Uterus (tissue), 2 donors: ENCODE measurements around the gene SLC35A3.

Experiments
- POLR2A ChIP-seq, 2 donors: fragments of 450-650 bp; IDR thresholded peaks; one replicate each; pipeline ENCODE4 v1.6.1; 2016; ENCODE audit warnings: antibody characterized with exemption in 2 of 2, mild to moderate bottlenecking in 1 of 2, moderate library complexity in 1 of 2
- TF ChIP-seq, protein P1 (sequence below), 4 experiments: fragments of 200-600 bp in 2 of 4; fragments of 450-650 bp in 2 of 4; sonication (generic) in 2 of 4; IDR thresholded peaks; one replicate each; pipeline ENCODE4 v1.5.1; 2016 to 2019; ENCODE audit warnings: antibody characterized with exemption in 4 of 4, mild to moderate bottlenecking in 2 of 4, moderate library complexity in 1 of 4

DNA sequence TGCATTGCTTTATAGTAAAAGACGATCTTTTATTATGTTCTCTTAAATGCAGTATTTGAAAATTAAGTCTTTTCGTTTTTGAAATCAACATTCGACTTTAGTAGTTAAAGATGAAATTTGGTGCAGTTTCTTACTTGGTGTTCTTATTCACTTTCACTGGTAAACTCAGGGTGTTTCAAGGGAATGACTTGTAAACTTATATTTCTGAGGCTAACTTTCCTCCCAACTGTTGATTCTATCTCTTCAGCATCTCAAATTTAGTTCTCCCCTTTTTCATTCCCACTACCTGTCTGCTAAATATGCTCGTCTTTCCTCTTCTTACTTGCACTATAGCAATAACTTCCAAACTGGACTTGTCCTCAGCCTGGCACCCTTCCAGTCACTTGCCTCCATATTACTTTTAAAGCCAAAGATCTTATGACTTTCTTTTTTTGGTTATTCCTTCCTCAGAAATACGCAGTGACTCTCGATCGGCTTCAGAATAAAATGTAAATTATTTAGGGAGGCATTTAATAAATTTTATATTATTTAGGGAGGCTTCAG, 988 bp downstream of the SLC35A3 start:
- TF ChIP-seq, protein P1, sequence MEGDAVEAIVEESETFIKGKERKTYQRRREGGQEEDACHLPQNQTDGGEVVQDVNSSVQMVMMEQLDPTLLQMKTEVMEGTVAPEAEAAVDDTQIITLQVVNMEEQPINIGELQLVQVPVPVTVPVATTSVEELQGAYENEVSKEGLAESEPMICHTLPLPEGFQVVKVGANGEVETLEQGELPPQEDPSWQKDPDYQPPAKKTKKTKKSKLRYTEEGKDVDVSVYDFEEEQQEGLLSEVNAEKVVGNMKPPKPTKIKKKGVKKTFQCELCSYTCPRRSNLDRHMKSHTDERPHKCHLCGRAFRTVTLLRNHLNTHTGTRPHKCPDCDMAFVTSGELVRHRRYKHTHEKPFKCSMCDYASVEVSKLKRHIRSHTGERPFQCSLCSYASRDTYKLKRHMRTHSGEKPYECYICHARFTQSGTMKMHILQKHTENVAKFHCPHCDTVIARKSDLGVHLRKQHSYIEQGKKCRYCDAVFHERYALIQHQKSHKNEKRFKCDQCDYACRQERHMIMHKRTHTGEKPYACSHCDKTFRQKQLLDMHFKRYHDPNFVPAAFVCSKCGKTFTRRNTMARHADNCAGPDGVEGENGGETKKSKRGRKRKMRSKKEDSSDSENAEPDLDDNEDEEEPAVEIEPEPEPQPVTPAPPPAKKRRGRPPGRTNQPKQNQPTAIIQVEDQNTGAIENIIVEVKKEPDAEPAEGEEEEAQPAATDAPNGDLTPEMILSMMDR (IDR thresholded peaks at IDR 0.05), result no peak
- TF ChIP-seq POLR2A (IDR thresholded peaks at IDR 0.05), result no peak
